HEK293 (cell line): ENCODE measurements around the gene PTGES.
A peak's percentile ranks its signal among the peaks of the same experiment; 100 is the strongest.

Source experiments
- CTCF ChIA-PET: fragments of 350-600 bp; formaldehyde crosslinking; extraction: SDS; loops from one replicate; lab custom pipeline; 2021; ENCODE audit warnings: antibody characterized with exemption; lab: Yijun Ruan, JAX
- POLR2A ChIA-PET: fragments of 300-600 bp; formaldehyde crosslinking; extraction: SDS; loops from one replicate; lab custom pipeline; 2020; ENCODE audit warnings: antibody characterized with exemption, inconsistent platforms; lab: Yijun Ruan, JAX
- H3K27ac ChIP-seq: fragments of 200-500 bp; sonication (Bioruptor generic); 2 replicates; pipeline ENCODE4 v1.5.1; 2014; ENCODE audit warnings: low read depth, low read length, control low read depth, inconsistent platforms; ENCODE audit errors: extremely low read depth
- H3K36me3 ChIP-seq, 2 experiments: fragments of 200-500 bp in 1 of 2; sonication (Bioruptor generic) in 1 of 2; 1 replicate in 1 of 2; 2 replicates in 1 of 2; pipeline ENCODE4 v1.5.1; 2014 to 2017; ENCODE audit warnings: inconsistent platforms in 2 of 2, low read length in 2 of 2; ENCODE audit not compliant: control insufficient read depth in 2 of 2, insufficient read depth in 1 of 2
- H3K4me1 ChIP-seq: fragments of 200-500 bp; sonication (Bioruptor generic); 2 replicates; pipeline ENCODE4 v1.5.1; 2014; ENCODE audit warnings: mild to moderate bottlenecking, low read length, inconsistent platforms; ENCODE audit not compliant: control insufficient read depth, insufficient read depth
- H3K4me3 ChIP-seq: 2 replicates; pipeline ENCODE4 v1.5.1; 2011; ENCODE audit warnings: low read depth, mild to moderate bottlenecking, control low read depth, low read length, moderate library complexity
- H3K9me3 ChIP-seq: fragments of 200-500 bp; sonication (Bioruptor generic); 2 replicates; pipeline ENCODE4 v1.5.1; 2014; ENCODE audit warnings: low read depth, low read length, inconsistent platforms; ENCODE audit not compliant: control insufficient read depth, insufficient read depth
- HOXC10 ChIP-seq: sonication (generic); formaldehyde crosslinking; IDR thresholded peaks from 2 replicates; pipeline ENCODE4 v1.8.1; 2023; ENCODE audit warnings: mild to moderate bottlenecking, missing genetic modification reagents
- HOXD13 ChIP-seq: sonication (generic); formaldehyde crosslinking; IDR thresholded peaks from 2 replicates; pipeline ENCODE4 v1.8.0; 2022; ENCODE audit warnings: missing genetic modification reagents, borderline replicate concordance
- OVOL3 ChIP-seq: fragments of 450-650 bp; formaldehyde crosslinking; IDR thresholded peaks from 2 replicates; pipeline ENCODE4 v1.5.1; 2016; ENCODE audit warnings: missing biosample characterization, missing genetic modification characterization
- ZBTB1 ChIP-seq: fragments of 450-650 bp; formaldehyde crosslinking; IDR thresholded peaks from 2 replicates; pipeline ENCODE4 v1.5.1; 2016; ENCODE audit warnings: missing biosample characterization, missing genetic modification characterization
- ZIC2 ChIP-seq: fragments of 450-650 bp; formaldehyde crosslinking; IDR thresholded peaks from 2 replicates; pipeline ENCODE4 v1.5.1; 2016; ENCODE audit warnings: missing biosample characterization, missing genetic modification characterization
- ZNF146 ChIP-seq: fragments of 450-650 bp; formaldehyde crosslinking; IDR thresholded peaks from 2 replicates; pipeline ENCODE4 v1.5.1; 2016; ENCODE audit warnings: missing biosample characterization, missing genetic modification characterization
- ZNF157 ChIP-seq: fragments of 450-650 bp; formaldehyde crosslinking; IDR thresholded peaks from 2 replicates; pipeline ENCODE4 v1.5.1; 2016; ENCODE audit warnings: missing biosample characterization, missing genetic modification characterization
- ZNF221 ChIP-seq: fragments of 450-650 bp; formaldehyde crosslinking; IDR thresholded peaks from 2 replicates; pipeline ENCODE4 v1.5.1; 2017; ENCODE audit warnings: missing biosample characterization, missing genetic modification characterization, borderline replicate concordance
- ZNF324 ChIP-seq: fragments of 450-650 bp; formaldehyde crosslinking; IDR thresholded peaks from 2 replicates; pipeline ENCODE4 v1.5.1; 2016; ENCODE audit warnings: missing biosample characterization, missing genetic modification characterization
- ZNF335 ChIP-seq: fragments of 450-650 bp; formaldehyde crosslinking; conservative IDR thresholded peaks from 2 replicates; pipeline ENCODE4 v1.5.1; 2016; ENCODE audit warnings: missing biosample characterization, missing genetic modification characterization
- ZNF488 ChIP-seq: fragments of 450-650 bp; formaldehyde crosslinking; IDR thresholded peaks from 2 replicates; pipeline ENCODE4 v1.5.1; 2016; ENCODE audit warnings: missing biosample characterization, missing genetic modification characterization
- ZNF544 ChIP-seq: fragments of 450-650 bp; formaldehyde crosslinking; IDR thresholded peaks from 2 replicates; pipeline ENCODE4 v1.5.0; 2017; ENCODE audit warnings: missing biosample characterization, missing genetic modification characterization
- ZNF571 ChIP-seq: fragments of 450-650 bp; formaldehyde crosslinking; IDR thresholded peaks from 2 replicates; pipeline ENCODE4 v1.5.0; 2017; ENCODE audit warnings: missing biosample characterization, missing genetic modification characterization
- ZNF580 ChIP-seq: fragments of 450-650 bp; formaldehyde crosslinking; IDR thresholded peaks from 2 replicates; pipeline ENCODE4 v1.5.1; 2016; ENCODE audit warnings: missing biosample characterization, missing genetic modification characterization
- ZSCAN30 ChIP-seq: fragments of 450-650 bp; IDR thresholded peaks from 2 replicates; pipeline ENCODE4 v1.5.1; 2018; ENCODE audit warnings: missing biosample characterization, mild to moderate bottlenecking, missing genetic modification characterization, moderate library complexity

The PTGES gene

GRCh38 chr9:129693741-129694140 is 59.1 kb downstream of the PTGES start:
- Histone ChIP-seq H3K4me3 (no peak overlapping the region), H3K9me3 (no peaks in the 10 kb centered on the region), H3K36me3 (no peaks in the 10 kb centered on the region), H3K4me1 (no peaks in the 10 kb centered on the region; the same call in 1 of the 2 replicates), H3K27ac (no peak overlapping the region)
- TF ChIP-seq OVOL3 (tag by site-specific recombination) (no peak), ZNF488 (tag by site-specific recombination) (no peak), ZIC2 (tag by site-specific recombination) (no peak), ZNF571 (tag by site-specific recombination) (no peak), ZNF157 (tag by site-specific recombination) (no peak), ZNF324 (tag by site-specific recombination) (no peak), HOXC10 (CRISPR knock-in tag) (no peak), HOXD13 (CRISPR knock-in tag) (no peak), ZNF221 (tag by site-specific recombination) (no peak), ZSCAN30 (no peak), ZNF335 (tag by site-specific recombination) (no peak), ZBTB1 (no peak)
- ChIA-PET POLR2A (no interaction called here), CTCF (interaction anchor here (0.6 to 1.4 kb wide), 4 partner anchors 15 to 737 kb away, joined by 3 read pairs; no protein-coding TSS in a partner anchor)

- TF ChIP-seq ZNF544 (tag by site-specific recombination): no peak
- TF ChIP-seq ZNF146 (tag by site-specific recombination): peak; percentile 95
- peak; percentile 26; the same call in 1 of the 2 replicates for TF ChIP-seq ZNF580 (tag by site-specific recombination)
- TF ChIP-seq, all 188 proteins: peak for 2
- Histone ChIP-seq H3K9me3 (no peaks in the 10 kb centered on the region), H3K4me1 (no peaks in the 10 kb centered on the region; the same call in 1 of the 2 replicates), H3K27ac (no peak overlapping the region), H3K36me3 (no peaks in the 10 kb centered on the region), H3K4me3 (no peak overlapping the region)
- ChIA-PET CTCF (interaction anchor here (0.8 to 1.0 kb wide), 2 partner anchors 34 to 45 kb away, joined by 3 to 4 read pairs; no protein-coding TSS in a partner anchor), POLR2A (no interaction called here)
Measured at GRCh38 chr9:129692534-129692933, 60.3 kb downstream of the PTGES start.
